Chondrocyte (in vitro differentiated cells): ENCODE data around the gene NR3C2. TPM values are rescaled to one million over a fixed set of nuclear protein-coding genes. Genes with fewer than 3 reads are reported as not detected.

Experiments
- DNase-seq: peaks from one replicate; pipeline ENCODE4 v3.0.0; 2021; ENCODE audit warnings: mixed read lengths, low spot score
- H3K27ac Mint-ChIP-seq: one replicate; pipeline ENCODE4 v1.8.0; 2021; ENCODE audit warnings: mild to moderate bottlenecking, moderate library complexity, mixed read lengths; ENCODE audit not compliant: unreplicated experiment
- H3K27me3 Mint-ChIP-seq: 2 replicates; pipeline ENCODE4 v1.8.0; 2021; ENCODE audit warnings: low read depth, mixed read lengths
- H3K36me3 Mint-ChIP-seq: 2 replicates; pipeline ENCODE4 v1.8.0; 2021; ENCODE audit warnings: low read depth, mixed read lengths
- H3K4me1 Mint-ChIP-seq: 2 replicates; pipeline ENCODE4 v1.8.0; 2021; ENCODE audit warnings: low read depth, mild to moderate bottlenecking, mixed read lengths
- H3K4me3 Mint-ChIP-seq: one replicate; pipeline ENCODE4 v1.8.0; 2021; ENCODE audit warnings: mild to moderate bottlenecking, moderate library complexity, mixed read lengths; ENCODE audit not compliant: unreplicated experiment
- H3K9me3 Mint-ChIP-seq: 2 replicates; pipeline ENCODE4 v1.8.0; 2021; ENCODE audit warnings: low read depth, mixed read lengths
- total RNA-seq: library from RNA; stranded (reverse); gene quantifications from 3 replicates; pipeline ENCODE4 v1.2.1, GENCODE V29; 2021
- TF ChIP-seq, protein P1 (sequence below): fragments of 200-600 bp; sonication (generic); IDR thresholded peaks from 2 replicates; pipeline ENCODE4 v1.5.0; 2021; ENCODE audit warnings: antibody characterized with exemption, mild to moderate bottlenecking, moderate library complexity

The NR3C2 gene
- total RNA-seq, 1 donor from 2014 or later = 0.20 TPM

DNA sequence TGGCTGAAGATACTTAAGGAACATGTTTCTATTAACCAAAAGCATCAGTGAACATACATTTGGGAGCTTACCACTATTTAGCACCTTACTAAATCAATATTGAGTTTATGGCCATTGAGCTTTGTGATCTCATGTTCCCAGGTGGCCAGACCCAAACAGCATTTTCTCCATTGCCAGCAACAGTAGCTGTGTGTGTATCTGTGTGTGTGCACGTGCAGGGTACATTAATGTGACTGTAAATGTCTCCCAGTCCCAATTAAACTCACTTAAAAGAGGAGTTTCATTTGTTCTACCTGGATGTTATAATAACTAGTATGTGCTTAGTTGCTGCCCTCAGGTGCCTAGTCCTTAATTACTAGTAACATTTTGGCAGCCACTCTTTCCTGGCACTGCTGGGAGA, 282.4 kb downstream of the NR3C2 start:
- H3K4me3 Mint-ChIP-seq = no peak overlapping the region
- H3K27me3 Mint-ChIP-seq = peaks cover 13% of the 10 kb centered on the region
- H3K9me3 Mint-ChIP-seq = no peaks in the 10 kb centered on the region
- H3K36me3 Mint-ChIP-seq = no peaks in the 10 kb centered on the region
- no peak overlapping the region for H3K27ac Mint-ChIP-seq
- H3K4me1 Mint-ChIP-seq = peaks cover 7% of the 10 kb centered on the region
- DNase-seq = no peak
- TF ChIP-seq, protein P1, sequence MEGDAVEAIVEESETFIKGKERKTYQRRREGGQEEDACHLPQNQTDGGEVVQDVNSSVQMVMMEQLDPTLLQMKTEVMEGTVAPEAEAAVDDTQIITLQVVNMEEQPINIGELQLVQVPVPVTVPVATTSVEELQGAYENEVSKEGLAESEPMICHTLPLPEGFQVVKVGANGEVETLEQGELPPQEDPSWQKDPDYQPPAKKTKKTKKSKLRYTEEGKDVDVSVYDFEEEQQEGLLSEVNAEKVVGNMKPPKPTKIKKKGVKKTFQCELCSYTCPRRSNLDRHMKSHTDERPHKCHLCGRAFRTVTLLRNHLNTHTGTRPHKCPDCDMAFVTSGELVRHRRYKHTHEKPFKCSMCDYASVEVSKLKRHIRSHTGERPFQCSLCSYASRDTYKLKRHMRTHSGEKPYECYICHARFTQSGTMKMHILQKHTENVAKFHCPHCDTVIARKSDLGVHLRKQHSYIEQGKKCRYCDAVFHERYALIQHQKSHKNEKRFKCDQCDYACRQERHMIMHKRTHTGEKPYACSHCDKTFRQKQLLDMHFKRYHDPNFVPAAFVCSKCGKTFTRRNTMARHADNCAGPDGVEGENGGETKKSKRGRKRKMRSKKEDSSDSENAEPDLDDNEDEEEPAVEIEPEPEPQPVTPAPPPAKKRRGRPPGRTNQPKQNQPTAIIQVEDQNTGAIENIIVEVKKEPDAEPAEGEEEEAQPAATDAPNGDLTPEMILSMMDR = no peak

GRCh38 chr4:148154769-148155168, 287.4 kb downstream of the NR3C2 start:
- no peak overlapping the region for H3K4me3 Mint-ChIP-seq
- no peaks in the 10 kb centered on the region for H3K36me3 Mint-ChIP-seq
- no peak overlapping the region for H3K27ac Mint-ChIP-seq
- TF ChIP-seq, protein P1 = no peak
- H3K27me3 Mint-ChIP-seq = peaks cover 9% of the 10 kb centered on the region
- no peaks in the 10 kb centered on the region for H3K4me1 Mint-ChIP-seq
- H3K9me3 Mint-ChIP-seq = no peaks in the 10 kb centered on the region
- DNase-seq = no peak

DNA sequence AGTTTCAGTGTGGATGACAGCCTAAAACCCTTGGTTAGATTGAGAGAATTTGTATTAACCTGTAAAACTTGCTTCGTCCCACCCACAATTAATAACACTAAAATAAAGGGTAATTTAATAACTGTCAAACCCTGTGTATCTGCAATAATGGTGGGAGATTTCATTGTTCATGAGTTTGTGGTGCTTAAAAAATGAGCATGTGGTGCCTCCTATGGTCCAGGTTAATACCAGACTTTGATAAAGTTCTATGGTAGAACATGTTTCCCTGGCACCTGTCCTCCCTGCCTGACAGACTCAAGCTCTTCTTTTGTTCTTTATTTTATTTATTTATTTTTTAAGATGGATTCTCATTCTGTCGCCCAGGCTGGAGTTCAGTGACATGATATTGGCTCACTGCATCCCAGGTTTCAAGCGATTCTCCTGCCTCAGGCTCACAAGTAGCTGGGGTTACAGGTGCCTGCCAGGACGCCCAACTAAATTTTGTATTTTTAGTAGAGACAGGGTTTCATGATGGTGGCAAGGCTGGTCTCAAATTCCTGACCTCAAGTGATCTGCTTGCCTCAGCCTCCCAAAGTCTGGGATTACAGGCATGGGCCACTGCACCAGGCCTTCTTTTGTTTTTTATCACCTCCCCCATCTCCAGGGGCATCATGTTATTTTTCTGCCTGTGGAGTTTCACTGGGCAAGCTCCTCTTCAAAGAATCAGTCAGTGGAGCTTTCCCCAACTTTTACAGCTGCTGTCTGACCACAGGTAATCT, 289.2 kb downstream of the NR3C2 start:
- H3K27ac Mint-ChIP-seq = no peak overlapping the region
- no peaks in the 10 kb centered on the region for H3K4me1 Mint-ChIP-seq
- no peak overlapping the region for H3K4me3 Mint-ChIP-seq
- H3K36me3 Mint-ChIP-seq = no peaks in the 10 kb centered on the region
- H3K27me3 Mint-ChIP-seq = peaks cover 11% of the 10 kb centered on the region
- peaks cover 4% of the 10 kb centered on the region for H3K9me3 Mint-ChIP-seq
- TF ChIP-seq, protein P1 = peak; percentile 65
- DNase-seq = no peak

DNA sequence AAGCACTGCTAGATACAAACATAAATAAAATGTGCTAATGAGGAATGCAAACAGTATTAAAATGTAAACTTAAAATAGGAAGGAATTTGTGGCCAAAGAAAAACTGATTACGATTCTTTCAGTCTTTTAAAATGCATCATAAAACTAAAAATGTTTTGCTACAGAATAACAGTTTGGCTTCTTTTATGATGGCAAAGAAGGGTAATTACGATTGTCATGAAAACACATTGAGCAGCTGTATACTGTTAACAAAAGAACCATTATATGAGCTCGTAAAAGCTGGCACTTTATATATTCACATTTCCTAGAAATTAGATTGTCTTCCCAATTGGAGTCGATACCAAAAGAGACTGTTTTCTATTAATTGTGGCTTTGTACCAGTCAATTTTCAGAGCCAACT, 290.4 kb downstream of the NR3C2 start:
- TF ChIP-seq, protein P1 = no peak
- DNase-seq = no peak
- H3K27ac Mint-ChIP-seq = no peak overlapping the region
- H3K4me1 Mint-ChIP-seq = no peaks in the 10 kb centered on the region
- H3K36me3 Mint-ChIP-seq = no peaks in the 10 kb centered on the region
- H3K9me3 Mint-ChIP-seq = peaks cover 4% of the 10 kb centered on the region
- H3K27me3 Mint-ChIP-seq = peaks cover 17% of the 10 kb centered on the region
- no peak overlapping the region for H3K4me3 Mint-ChIP-seq

DNA sequence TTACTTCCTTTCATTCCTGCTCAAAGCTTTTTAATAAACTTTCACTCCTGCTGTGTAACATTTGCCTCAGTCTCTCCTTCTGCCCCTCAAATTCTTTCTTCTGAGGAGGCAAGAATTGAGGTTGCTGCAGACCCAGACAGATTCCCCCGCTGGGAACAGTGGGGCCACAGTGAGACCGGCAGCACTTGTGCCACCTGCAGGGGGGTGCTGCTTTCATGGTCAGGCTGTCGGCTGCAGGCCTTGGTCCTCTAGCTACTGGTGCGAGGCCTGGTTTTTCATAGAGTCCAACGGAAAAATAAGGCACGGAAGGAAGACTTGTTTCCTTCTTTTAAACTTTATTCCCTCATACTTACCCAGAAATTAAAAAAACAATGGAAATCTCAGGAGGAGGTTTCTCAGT, 296.7 kb downstream of the NR3C2 start:
- Mint-ChIP-seq H3K27me3 (peaks cover 21% of the 10 kb centered on the region), H3K27ac (no peak overlapping the region), H3K36me3 (no peaks in the 10 kb centered on the region), H3K4me3 (no peak overlapping the region), H3K4me1 (no peaks in the 10 kb centered on the region), H3K9me3 (peaks cover 4% of the 10 kb centered on the region)
- no peak for DNase-seq
- TF ChIP-seq, protein P1 = no peak
